Keratinocyte (primary cell): Measurements from ENCODE around the gene HSF4. TPM values are rescaled to one million over a fixed set of nuclear protein-coding genes. Genes with fewer than 3 reads are reported as not detected.

ENCODE experiments used
- DNase-seq: peaks from one replicate; pipeline ENCODE4 v3.0.0-alpha.2; 2011; ENCODE audit warnings: low read depth, missing footprints, low spot score
- FAIRE-seq: peaks from 2 replicates; lab custom pipeline; 2011; peaks lifted over from hg19 to GRCh38; lab: Jason Lieb, UNC
- H2AFZ ChIP-seq: 2 replicates; pipeline ENCODE4 v1.6.0; 2012; ENCODE audit warnings: low read length, control low read depth, inconsistent platforms; ENCODE audit not compliant: control insufficient read depth
- H3K27ac ChIP-seq: 2 replicates; pipeline ENCODE4 v1.5.1; 2011; ENCODE audit warnings: low read length; ENCODE audit not compliant: control insufficient read depth, insufficient read depth
- H3K27me3 ChIP-seq: 3 replicates; pipeline ENCODE4 v1.6.0; 2011; ENCODE audit warnings: low read length; ENCODE audit not compliant: control insufficient read depth, insufficient read depth; ENCODE audit errors: extremely low read depth
- H3K36me3 ChIP-seq, 2 experiments: 2 replicates in 1 of 2; 3 replicates in 1 of 2; pipeline ENCODE4 v1.5.1; 2011; ENCODE audit warnings: low read length in 2 of 2, mild to moderate bottlenecking in 1 of 2; ENCODE audit not compliant: control insufficient read depth in 2 of 2, insufficient read depth in 2 of 2; ENCODE audit errors: extremely low read depth in 1 of 2
- H3K4me1 ChIP-seq: 3 replicates; pipeline ENCODE4 v1.5.1; 2011; ENCODE audit warnings: low read length; ENCODE audit not compliant: control insufficient read depth, insufficient read depth; ENCODE audit errors: extremely low read depth
- H3K4me2 ChIP-seq: 3 replicates; pipeline ENCODE4 v1.6.0; 2011; ENCODE audit warnings: low read depth, low read length; ENCODE audit not compliant: control insufficient read depth, insufficient read depth; ENCODE audit errors: extremely low read depth
- H3K4me3 ChIP-seq, 3 experiments: fragments of 200-600 bp in 1 of 3; sonication (generic) in 1 of 3; 2 replicates in 2 of 3; 3 replicates in 1 of 3; pipeline ENCODE4 v1.5.1; 2011 to 2016; ENCODE audit warnings: low read length in 3 of 3, mild to moderate bottlenecking in 3 of 3, control low read depth in 2 of 3, inconsistent platforms in 1 of 3, low read depth in 1 of 3, mixed read lengths in 1 of 3, mixed run types in 1 of 3, moderate library complexity in 1 of 3; ENCODE audit not compliant: control insufficient read depth in 2 of 3, insufficient read depth in 2 of 3; ENCODE audit errors: extremely low read depth in 1 of 3
- H3K79me2 ChIP-seq: 2 replicates; pipeline ENCODE4 v1.6.0; 2012; ENCODE audit warnings: low read length; ENCODE audit not compliant: control insufficient read depth, insufficient read depth
- H3K9ac ChIP-seq: 3 replicates; pipeline ENCODE4 v1.6.0; 2011; ENCODE audit warnings: low read length; ENCODE audit not compliant: control insufficient read depth, insufficient read depth; ENCODE audit errors: extremely low read depth
- H3K9me1 ChIP-seq: 3 replicates; pipeline ENCODE4 v1.6.0; 2011; ENCODE audit warnings: low read length; ENCODE audit not compliant: control insufficient read depth, insufficient read depth; ENCODE audit errors: extremely low read depth
- H3K9me3 ChIP-seq: 2 replicates; pipeline ENCODE4 v1.5.1; 2012; ENCODE audit warnings: low read depth, low read length; ENCODE audit not compliant: control insufficient read depth
- H4K20me1 ChIP-seq: 3 replicates; pipeline ENCODE4 v1.6.0; 2011; ENCODE audit warnings: low read length; ENCODE audit not compliant: control insufficient read depth, insufficient read depth; ENCODE audit errors: extremely low read depth
- EZH2 ChIP-seq: IDR thresholded peaks from one replicate; pipeline ENCODE4 v1.6.1; 2012; ENCODE audit warnings: inconsistent platforms, mild to moderate bottlenecking, low read length, moderate library complexity
- dilution Hi-C: fragments of 300-500 bp; cut with MboI; formaldehyde crosslinking; loops from one replicate; pipeline ENCODE4 v1.7.0; 2020; ENCODE audit warnings: low sequenced_read_pairs; ENCODE audit not compliant: extremely low pct_ligation_motif_present
- polyA plus RNA-seq, 5 experiments: library from polyadenylated mRNA; depleted of rRNA in 3 of 5; stranded (reverse) in 3 of 5; stranded (forward) in 1 of 5; unstranded in 1 of 5; fragments of >200 nt; gene quantifications; 1 replicate in 1 of 5; 2 replicates in 3 of 5; 3 replicates in 1 of 5; pipeline versions ENCODE4 v1.2.1 to v1.2.3, GENCODE V29; 2011 to 2012; ENCODE audit warnings: missing spikeins in 2 of 5, low read depth in 1 of 5, low replicate concordance in 1 of 5
- TF ChIP-seq, protein P1 (sequence below), 3 experiments: IDR thresholded peaks in 1 of 3; conservative IDR thresholded peaks in 1 of 3; optimal IDR thresholded peaks in 1 of 3; 2 replicates in 2 of 3; 3 replicates in 1 of 3; pipeline versions ENCODE3 to v1.5.1; 2011; ENCODE audit warnings: low read length in 3 of 3, mild to moderate bottlenecking in 3 of 3, moderate library complexity in 2 of 3, control low read depth in 1 of 3, inconsistent platforms in 1 of 3; ENCODE audit not compliant: insufficient read depth in 2 of 3; ENCODE audit errors: extremely low read depth in 1 of 3

Gene HSF4
- polyA plus RNA-seq, 1 donor (not counting 4 experiments of a cell fraction or from before 2014, with no cell fraction given): 4.3 TPM

DNA sequence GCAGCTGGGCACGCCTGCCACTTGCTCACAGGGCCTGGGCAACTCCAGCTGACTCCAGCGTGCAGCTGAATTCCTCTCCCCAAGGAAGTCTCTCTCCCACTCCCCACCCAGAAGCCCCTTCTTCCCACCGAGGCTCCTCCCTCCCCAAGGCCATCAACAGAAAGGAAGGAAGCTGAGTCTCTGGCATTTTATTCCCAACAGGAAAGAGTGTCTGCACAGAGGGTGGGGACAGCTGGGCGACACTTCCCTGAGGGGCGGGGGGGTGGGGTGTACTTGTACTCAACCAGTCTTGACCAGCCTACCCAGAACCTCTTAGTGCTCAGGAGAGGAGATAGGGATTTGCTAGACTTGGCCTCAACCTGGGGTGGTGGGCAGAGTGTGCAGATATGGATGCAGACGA, 25.5 kb downstream of the HSF4 start, which contains the start of gene EXOC3L1:
Gene EXOC3L1 (minus strand): TSS at position 96 of the 400 bp plus-strand sequence. CDS start 460 bp downstream, outside the sequence.
- H3K9me3 ChIP-seq: no peaks in the 10 kb centered on the region
- peaks cover 31% of the 10 kb centered on the region for H3K79me2 ChIP-seq
- no peak for DNase-seq
- H3K4me2 ChIP-seq: no peak within 1 kb of the TSS
- peaks cover 4% of the 10 kb centered on the region for H4K20me1 ChIP-seq
- dilution Hi-C loops: no loop called here
- H3K9me1 ChIP-seq: peaks cover 4% of the 10 kb centered on the region
- peaks cover 13 to 17% of the 10 kb centered on the region in 2 experiments for H3K36me3 ChIP-seq
- FAIRE-seq: no peak
- TF ChIP-seq, protein P1, sequence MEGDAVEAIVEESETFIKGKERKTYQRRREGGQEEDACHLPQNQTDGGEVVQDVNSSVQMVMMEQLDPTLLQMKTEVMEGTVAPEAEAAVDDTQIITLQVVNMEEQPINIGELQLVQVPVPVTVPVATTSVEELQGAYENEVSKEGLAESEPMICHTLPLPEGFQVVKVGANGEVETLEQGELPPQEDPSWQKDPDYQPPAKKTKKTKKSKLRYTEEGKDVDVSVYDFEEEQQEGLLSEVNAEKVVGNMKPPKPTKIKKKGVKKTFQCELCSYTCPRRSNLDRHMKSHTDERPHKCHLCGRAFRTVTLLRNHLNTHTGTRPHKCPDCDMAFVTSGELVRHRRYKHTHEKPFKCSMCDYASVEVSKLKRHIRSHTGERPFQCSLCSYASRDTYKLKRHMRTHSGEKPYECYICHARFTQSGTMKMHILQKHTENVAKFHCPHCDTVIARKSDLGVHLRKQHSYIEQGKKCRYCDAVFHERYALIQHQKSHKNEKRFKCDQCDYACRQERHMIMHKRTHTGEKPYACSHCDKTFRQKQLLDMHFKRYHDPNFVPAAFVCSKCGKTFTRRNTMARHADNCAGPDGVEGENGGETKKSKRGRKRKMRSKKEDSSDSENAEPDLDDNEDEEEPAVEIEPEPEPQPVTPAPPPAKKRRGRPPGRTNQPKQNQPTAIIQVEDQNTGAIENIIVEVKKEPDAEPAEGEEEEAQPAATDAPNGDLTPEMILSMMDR (optimal IDR thresholded peaks at IDR 0.05 in 1 of 3, IDR thresholded peaks at IDR 0.05 in 1 of 3, conservative IDR thresholded peaks at IDR 0.05 in 1 of 3; ENCODE audit: extremely low read depth in 1 of 3, insufficient read depth in 2 of 3, low read length in 3 of 3): no peak
- no peak for TF ChIP-seq EZH2
- no peak within 1 kb of the TSS for H3K9ac ChIP-seq
- H3K4me3 ChIP-seq: no peak within 1 kb of the TSS
- no peak within 1 kb of the TSS for H2AFZ ChIP-seq
- H3K4me1 ChIP-seq: peaks cover 18% of the 10 kb centered on the region
- H3K27ac ChIP-seq: no peak within 1 kb of the TSS
- no peaks in the 10 kb centered on the region for H3K27me3 ChIP-seq

DNA sequence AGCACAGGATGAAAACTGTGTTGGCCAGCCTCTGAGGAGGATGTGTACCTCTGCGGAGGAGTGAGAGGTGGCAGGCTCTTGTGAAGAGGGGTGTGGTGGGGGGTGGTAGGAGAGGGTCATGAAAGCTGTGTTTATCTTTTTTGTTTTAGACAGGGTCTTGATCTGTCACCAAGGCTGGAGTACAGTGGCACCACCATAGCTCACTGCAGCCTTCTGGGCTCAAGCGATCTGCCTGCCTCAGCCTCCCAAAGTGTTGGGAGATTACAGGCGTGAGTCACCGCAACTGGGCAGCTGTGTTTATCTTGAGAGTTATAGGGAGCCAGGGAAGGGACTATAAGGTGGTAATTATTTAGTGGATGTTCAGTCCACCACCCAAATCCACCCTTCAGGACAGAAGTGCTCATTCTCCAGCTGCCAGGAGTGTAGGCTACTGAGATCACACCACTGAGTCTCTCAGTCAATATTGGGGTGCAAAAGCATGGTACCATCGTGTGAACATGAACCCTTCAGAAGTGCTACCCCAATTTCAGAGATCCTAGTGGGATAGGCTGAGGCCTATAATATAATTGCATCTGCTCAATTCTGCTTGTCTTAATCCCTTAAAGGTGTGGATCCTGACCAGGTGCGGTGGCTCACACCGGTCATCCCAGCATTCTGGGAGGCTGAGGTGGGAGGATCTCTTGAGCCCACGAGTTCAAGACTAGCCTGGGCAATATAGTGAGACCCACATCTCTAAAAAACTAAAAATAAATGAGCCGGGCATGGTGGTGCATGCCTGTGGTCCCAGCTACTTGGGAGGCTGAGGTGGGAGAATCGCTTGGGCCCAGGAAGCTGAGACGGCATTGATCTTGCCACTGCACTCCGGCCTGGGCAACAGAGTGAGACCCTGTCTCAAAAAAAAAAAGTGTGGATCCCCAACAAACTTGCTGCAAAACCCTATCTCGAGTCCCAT, 26.2 kb downstream of the HSF4 start:
- DNase-seq (no peak), FAIRE-seq (no peak)
- Histone ChIP-seq H3K27me3 (no peaks in the 10 kb centered on the region), H3K4me1 (peaks cover 15% of the 10 kb centered on the region), H3K79me2 (peaks cover 36% of the 10 kb centered on the region), H3K9ac (no peak overlapping the region), H3K4me2 (no peak overlapping the region), H3K9me3 (no peaks in the 10 kb centered on the region), H4K20me1 (peaks cover 4% of the 10 kb centered on the region), H3K4me3 (no peak overlapping the region), H3K27ac (no peak overlapping the region), H3K36me3 (peaks cover 17 to 23% of the 10 kb centered on the region in 2 experiments), H2AFZ (no peak overlapping the region), H3K9me1 (peaks cover 4% of the 10 kb centered on the region)
- dilution Hi-C loops: no loop called here
- TF ChIP-seq EZH2: no peak
- TF ChIP-seq, protein P1 (optimal IDR thresholded peaks at IDR 0.05 in 1 of 3, IDR thresholded peaks at IDR 0.05 in 1 of 3, conservative IDR thresholded peaks at IDR 0.05 in 1 of 3; ENCODE audit: extremely low read depth in 1 of 3, insufficient read depth in 2 of 3, low read length in 3 of 3): no peak
